H9 (cell line): ENCODE data around the gene KCNH1. TPM values are rescaled to one million over a fixed set of nuclear protein-coding genes. Genes with fewer than 3 reads are reported as not detected.

Source experiments
- DNase-seq: peaks from one replicate; pipeline ENCODE4 v3.0.0-alpha.2; 2017
- H2AFZ ChIP-seq: one replicate; pipeline ENCODE4 v1.6.1; 2013; ENCODE audit warnings: mild to moderate bottlenecking, low read length, control low read depth, moderate library complexity
- H2AK5ac ChIP-seq: 2 replicates; pipeline ENCODE4 v1.6.1; 2013; ENCODE audit warnings: low read length, control low read depth, mixed read lengths; ENCODE audit not compliant: insufficient read length
- H2BK120ac ChIP-seq: one replicate; pipeline ENCODE4 v1.6.1; 2013; ENCODE audit warnings: low read depth, mild to moderate bottlenecking, low read length, control low read depth, inconsistent platforms; ENCODE audit not compliant: poor library complexity, severe bottlenecking
- H2BK12ac ChIP-seq: 2 replicates; pipeline ENCODE4 v1.6.1; 2013; ENCODE audit warnings: low read length, control low read depth, mixed read lengths, low read depth; ENCODE audit not compliant: insufficient read length
- H2BK15ac ChIP-seq: 2 replicates; pipeline ENCODE4 v1.6.1; 2013; ENCODE audit warnings: low read depth, low read length, control low read depth
- H2BK20ac ChIP-seq: one replicate; pipeline ENCODE4 v1.6.1; 2013; ENCODE audit warnings: low read depth, mild to moderate bottlenecking, low read length, control low read depth, inconsistent platforms; ENCODE audit not compliant: poor library complexity, severe bottlenecking
- H2BK5ac ChIP-seq: 2 replicates; pipeline ENCODE4 v1.6.1; 2013; ENCODE audit warnings: low read length, control low read depth, mixed read lengths; ENCODE audit not compliant: insufficient read length
- H3K14ac ChIP-seq: 2 replicates; pipeline ENCODE4 v1.6.1; 2013; ENCODE audit warnings: low read length, control low read depth; ENCODE audit not compliant: insufficient read depth
- H3K18ac ChIP-seq: 2 replicates; pipeline ENCODE4 v1.6.1; 2013; ENCODE audit warnings: low read depth, mild to moderate bottlenecking, mixed read lengths, low read length, control low read depth; ENCODE audit not compliant: insufficient read length
- H3K23ac ChIP-seq: 2 replicates; pipeline ENCODE4 v1.6.1; 2013; ENCODE audit warnings: low read length, control low read depth, mixed read lengths, low read depth; ENCODE audit not compliant: insufficient read length
- H3K23me2 ChIP-seq: 2 replicates; pipeline ENCODE4 v1.6.1; 2013; ENCODE audit warnings: low read depth, mild to moderate bottlenecking, mixed read lengths, low read length, control low read depth; ENCODE audit not compliant: insufficient read length, poor library complexity, severe bottlenecking
- H3K27ac ChIP-seq: 2 replicates; pipeline ENCODE4 v1.5.1; 2013; ENCODE audit warnings: low read length, control low read depth, mixed read lengths, low read depth; ENCODE audit not compliant: insufficient read length
- H3K27me3 ChIP-seq: 2 replicates; pipeline ENCODE4 v1.6.1; 2013; ENCODE audit warnings: low read length, control low read depth, inconsistent platforms; ENCODE audit not compliant: insufficient read depth
- H3K4ac ChIP-seq: 2 replicates; pipeline ENCODE4 v1.6.1; 2013; ENCODE audit warnings: low read depth, mild to moderate bottlenecking, control low read depth, inconsistent platforms, low read length, moderate library complexity
- H3K4me1 ChIP-seq: 2 replicates; pipeline ENCODE4 v1.6.1; 2013; ENCODE audit warnings: low read length, control low read depth, inconsistent platforms; ENCODE audit not compliant: insufficient read depth
- H3K4me2 ChIP-seq: 2 replicates; pipeline ENCODE4 v1.6.1; 2013; ENCODE audit warnings: low read length, control low read depth, mixed read lengths; ENCODE audit not compliant: insufficient read length, insufficient read depth
- H3K56ac ChIP-seq: 2 replicates; pipeline ENCODE4 v1.6.1; 2013; ENCODE audit warnings: low read depth, mild to moderate bottlenecking, mixed read lengths, low read length, control low read depth; ENCODE audit not compliant: insufficient read length
- H3K79me1 ChIP-seq: 2 replicates; pipeline ENCODE4 v1.6.1; 2013; ENCODE audit warnings: low read depth, mild to moderate bottlenecking, moderate library complexity, low read length, control low read depth, inconsistent platforms; ENCODE audit not compliant: insufficient read depth, poor library complexity, severe bottlenecking
- H3K79me2 ChIP-seq: 2 replicates; pipeline ENCODE4 v1.6.1; 2013; ENCODE audit warnings: low read length, control low read depth, inconsistent platforms; ENCODE audit not compliant: insufficient read depth
- H3K9ac ChIP-seq: 2 replicates; pipeline ENCODE4 v1.6.1; 2013; ENCODE audit warnings: low read length, control low read depth, mixed read lengths; ENCODE audit not compliant: insufficient read length; ENCODE audit errors: extremely low read depth
- H3K9me3 ChIP-seq: one replicate; pipeline ENCODE4 v1.6.1; 2013; ENCODE audit warnings: low read depth, low read length, inconsistent platforms; ENCODE audit not compliant: control insufficient read depth
- H3T11ph ChIP-seq: one replicate; pipeline ENCODE4 v1.6.1; 2013; ENCODE audit warnings: mild to moderate bottlenecking, low read length, control low read depth, inconsistent platforms
- H4K20me1 ChIP-seq: one replicate; pipeline ENCODE4 v1.6.1; 2013; ENCODE audit not compliant: control insufficient read depth, insufficient read length, insufficient read depth
- H4K5ac ChIP-seq: 2 replicates; pipeline ENCODE4 v1.6.1; 2013; ENCODE audit warnings: low read depth, mild to moderate bottlenecking, mixed read lengths, low read length, control low read depth; ENCODE audit not compliant: insufficient read length
- H4K8ac ChIP-seq: replicated peaks from 2 replicates; pipeline ENCODE4 v1.6.1; 2013; ENCODE audit warnings: low read length, control low read depth, mixed read lengths, low read depth; ENCODE audit not compliant: insufficient read length
- H4K91ac ChIP-seq: 2 replicates; pipeline ENCODE4 v1.6.1; 2013; ENCODE audit warnings: low read depth, mild to moderate bottlenecking, moderate library complexity, mixed read lengths, low read length, control low read depth; ENCODE audit not compliant: insufficient read length
- H3K27ac Mint-ChIP-seq, 3 experiments: 2 replicates in 2 of 3; 3 replicates in 1 of 3; pipeline ENCODE4 v1.8.0; 2020 to 2021; ENCODE audit warnings: mixed read lengths in 3 of 3, mild to moderate bottlenecking in 1 of 3, moderate library complexity in 1 of 3
- H3K27me3 Mint-ChIP-seq: 2 replicates; pipeline ENCODE4 v1.8.0; 2021; ENCODE audit warnings: low read depth, mild to moderate bottlenecking, moderate library complexity, mixed read lengths
- H3K36me3 Mint-ChIP-seq, 3 experiments: 2 replicates in 2 of 3; 3 replicates in 1 of 3; pipeline ENCODE4 v1.8.0; 2020 to 2021; ENCODE audit warnings: low read depth in 3 of 3, mixed read lengths in 3 of 3; ENCODE audit not compliant: insufficient read depth in 1 of 3
- H3K4me1 Mint-ChIP-seq, 2 experiments: 2 replicates each; pipeline ENCODE4 v1.8.0; 2020; ENCODE audit warnings: mixed read lengths in 2 of 2
- H3K4me3 Mint-ChIP-seq, 2 experiments: 2 replicates in 1 of 2; 3 replicates in 1 of 2; pipeline ENCODE4 v1.8.0; 2020 to 2021; ENCODE audit warnings: mild to moderate bottlenecking in 2 of 2, mixed read lengths in 2 of 2, moderate library complexity in 1 of 2
- H3K9me3 Mint-ChIP-seq, 2 experiments: 2 replicates in 1 of 2; 3 replicates in 1 of 2; pipeline ENCODE4 v1.8.0; 2020; ENCODE audit warnings: mild to moderate bottlenecking in 2 of 2, mixed read lengths in 2 of 2, moderate library complexity in 1 of 2
- CTCF ChIP-seq: fragments of 200-600 bp; sonication (generic); conservative IDR thresholded peaks from 3 replicates; pipeline ENCODE4 v1.8.0; 2021; ENCODE audit warnings: antibody characterized with exemption, mild to moderate bottlenecking
- WGBS: extraction: QIAGEN DNeasy Blood & Tissue Kit; methylation state at CpG from one replicate; pipeline ENCODE4 v1.1.7; 2013; ENCODE audit warnings: missing lambda C conversion rate, low lambda C conversion rate, mixed read lengths; ENCODE audit not compliant: insufficient read length; ENCODE audit errors: extremely low coverage; 5-methylcytosine and 5-hydroxymethylcytosine counted together
- total RNA-seq: library from RNA; stranded (reverse); gene quantifications from 2 replicates; pipeline ENCODE4 v1.2.1, GENCODE V29; 2021

The KCNH1 gene
- total RNA-seq, 1 experiment from 2014 or later, result 0.11 TPM

DNA sequence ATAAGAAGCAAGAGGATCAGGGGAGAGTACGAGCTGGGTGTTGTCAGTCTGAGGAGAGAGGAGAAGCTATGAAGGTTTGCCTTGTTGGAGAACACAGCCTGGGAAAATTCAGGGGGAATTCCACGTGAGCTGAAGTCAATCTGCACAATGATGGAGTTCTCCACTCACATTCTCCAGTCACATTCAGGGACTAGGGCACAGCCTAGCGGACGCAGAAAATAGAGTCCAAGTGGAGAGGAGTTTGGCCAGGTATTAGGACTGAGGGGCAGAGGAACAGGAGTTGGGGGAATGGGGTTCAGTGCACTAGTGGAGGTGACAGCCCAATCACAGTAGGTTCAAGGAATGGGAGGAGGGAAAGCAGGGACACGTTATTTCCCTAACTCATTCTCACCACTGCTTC is 124.0 kb downstream of the KCNH1 start:
- Mint-ChIP-seq H3K9me3 (no peaks in the 10 kb centered on the region), H3K4me3 (no peak overlapping the region), H3K36me3 (no peaks in the 10 kb centered on the region), H3K27ac (no peak overlapping the region; a peak in 1 of 7 replicates), H3K4me1 (no peaks in the 10 kb centered on the region), H3K27me3 (peaks cover 7% of the 10 kb centered on the region)
- H3T11ph ChIP-seq, result no peak overlapping the region
- H4K20me1 ChIP-seq, result no peaks in the 10 kb centered on the region
- no peak overlapping the region for H3K9ac ChIP-seq
- H3K18ac ChIP-seq, result no peak overlapping the region
- H3K23me2 ChIP-seq, result no peaks in the 10 kb centered on the region
- H4K5ac ChIP-seq, result no peak overlapping the region
- no peak for DNase-seq
- H3K27me3 ChIP-seq, result no peaks in the 10 kb centered on the region; the same call in 1 of the 2 replicates
- H3K27ac ChIP-seq, result no peak overlapping the region
- H3K79me1 ChIP-seq, result no peaks in the 10 kb centered on the region
- H3K4ac ChIP-seq, result no peak overlapping the region
- no peak overlapping the region for H3K14ac ChIP-seq
- H3K56ac ChIP-seq, result no peak overlapping the region
- no peaks in the 10 kb centered on the region for H3K79me2 ChIP-seq
- H4K91ac ChIP-seq, result no peak overlapping the region
- H2BK20ac ChIP-seq, result no peak overlapping the region
- no peak overlapping the region for H2BK120ac ChIP-seq
- no peak overlapping the region for H4K8ac ChIP-seq
- H3K4me2 ChIP-seq, result no peak overlapping the region
- no peak overlapping the region for H2AFZ ChIP-seq
- no peaks in the 10 kb centered on the region for H3K9me3 ChIP-seq
- no peak overlapping the region for H3K23ac ChIP-seq
- WGBS, result no CpG with 5 or more reads among the region's 5 CpGs
- no peak overlapping the region for H2BK15ac ChIP-seq
- no peak for TF ChIP-seq CTCF
- H2BK12ac ChIP-seq, result no peak overlapping the region
- H2AK5ac ChIP-seq, result no peak overlapping the region
- H2BK5ac ChIP-seq, result no peak overlapping the region
- no peaks in the 10 kb centered on the region for H3K4me1 ChIP-seq
